Measurements from ENCODE around the gene TRIM2. TPM values are rescaled to one million over a fixed set of nuclear protein-coding genes. Genes with fewer than 3 reads are reported as not detected.
A peak's percentile ranks its signal among the peaks of the same experiment; 100 is the strongest.

Gene TRIM2
- total RNA-seq, 1 experiment from 2014 or later = 41.4 TPM

DNA sequence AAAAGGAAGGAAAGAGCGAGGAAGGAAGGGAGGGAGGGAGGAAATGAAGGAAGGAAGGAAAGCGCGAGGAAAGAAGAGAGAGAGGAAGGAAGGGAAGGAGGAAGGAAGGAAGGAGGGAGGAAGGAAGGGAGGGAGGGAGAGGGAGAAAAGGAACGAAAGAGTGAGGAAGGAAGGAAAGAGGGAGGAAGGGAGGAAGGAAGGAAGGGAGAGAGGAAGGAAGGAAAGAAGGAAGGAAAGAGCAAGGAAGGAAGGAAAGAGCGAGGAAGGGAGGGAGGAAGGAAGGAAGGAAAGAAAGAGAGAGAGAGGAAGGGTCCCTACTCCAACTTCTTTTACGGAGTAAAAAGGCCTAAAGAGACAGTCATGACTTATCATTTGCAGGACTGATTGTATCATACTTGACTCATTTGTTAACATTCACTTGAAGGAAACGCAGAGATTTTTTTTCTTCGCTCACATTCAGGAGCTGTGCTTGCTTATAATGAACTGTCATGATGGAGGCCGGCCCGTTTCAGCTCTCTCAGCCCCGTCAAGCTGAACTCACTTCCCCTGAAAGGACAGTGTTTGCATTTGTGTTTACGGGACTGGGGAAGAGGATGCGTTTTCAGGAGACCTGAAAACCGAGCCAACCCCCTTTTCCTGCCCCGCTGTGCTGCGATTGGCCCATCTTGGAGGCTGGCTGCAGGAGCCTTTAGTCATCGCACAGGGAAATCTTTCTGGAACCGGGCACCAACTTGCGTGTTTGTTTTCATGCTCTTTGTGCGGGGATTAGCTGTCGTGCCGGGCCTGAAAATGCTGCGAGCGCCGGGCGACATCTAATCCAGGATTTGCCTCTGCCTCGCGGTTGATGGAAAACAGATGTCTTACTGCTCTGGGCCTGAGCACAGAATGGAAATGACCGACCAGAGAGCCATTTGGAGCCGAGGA lies 17.8 kb downstream of the TRIM2 start:
- ChIA-PET CTCF (no interaction called here), RAD21 (ENCODE audit: low non-redundant PET in 1 of 2, low total read pairs in 2 of 2, uncharacterized antibody in 2 of 2, unreplicated experiment in 2 of 2) (no interaction called here), POLR2A (no interaction called here)
- no peaks in the 10 kb centered on the region; the same call in 1 of the 2 replicates for H3K79me2 ChIP-seq (ENCODE audit: insufficient read depth, low read length)
- no peaks in the 10 kb centered on the region for H3K36me3 ChIP-seq (ENCODE audit: control insufficient read depth in 1 of 2, insufficient read depth in 2 of 2, low read length in 2 of 2)
- H3K9me2 ChIP-seq (ENCODE audit: insufficient read depth) = no peaks in the 10 kb centered on the region
- no peaks in the 10 kb centered on the region for H3K27me3 ChIP-seq (ENCODE audit: insufficient read depth, low read length)
- TF ChIP-seq POLR2A (IDR thresholded peaks at IDR 0.05; ENCODE audit: borderline replicate concordance, extremely low read depth, insufficient read depth, insufficient read length) = no peak
- H3K9me3 ChIP-seq (ENCODE audit: control insufficient read depth in 1 of 2, insufficient read depth in 1 of 2, low read depth in 1 of 2, low read length in 2 of 2) = no peaks in the 10 kb centered on the region
- H3K4me2 ChIP-seq (ENCODE audit: low read length) = peak overlapping the region; percentile 85
- DNase-seq (ENCODE audit: low read depth, low spot score) = no peak
- BruUV-seq (replicated peaks) = no TSS peak
- peak; percentile 77 for ATAC-seq
- H3K9ac ChIP-seq (ENCODE audit: low read length) = peak overlapping the region; percentile 63
- peak overlapping the region; percentile 46 to 62 for H3K4me3 ChIP-seq (replicated peaks in 1 of 2; ENCODE audit: low read depth in 1 of 2, low read length in 2 of 2)
- intact Hi-C loops (cut with micrococcal nuclease) = no loop called here
- peaks cover 7 to 32% of the 10 kb centered on the region in 2 experiments; a peak in 3 of 4 replicates for H3K4me1 ChIP-seq (ENCODE audit: control insufficient read depth in 1 of 2, insufficient read depth in 2 of 2, low read length in 2 of 2)
- H4K20me1 ChIP-seq (ENCODE audit: insufficient read depth) = no peaks in the 10 kb centered on the region
- no peak overlapping the region for H2AFZ ChIP-seq (ENCODE audit: low read depth, low read length, poor library complexity, severe bottlenecking)
- peak overlapping the region; percentile 50 for H3K27ac ChIP-seq (ENCODE audit: low read depth, low read length)

DNA sequence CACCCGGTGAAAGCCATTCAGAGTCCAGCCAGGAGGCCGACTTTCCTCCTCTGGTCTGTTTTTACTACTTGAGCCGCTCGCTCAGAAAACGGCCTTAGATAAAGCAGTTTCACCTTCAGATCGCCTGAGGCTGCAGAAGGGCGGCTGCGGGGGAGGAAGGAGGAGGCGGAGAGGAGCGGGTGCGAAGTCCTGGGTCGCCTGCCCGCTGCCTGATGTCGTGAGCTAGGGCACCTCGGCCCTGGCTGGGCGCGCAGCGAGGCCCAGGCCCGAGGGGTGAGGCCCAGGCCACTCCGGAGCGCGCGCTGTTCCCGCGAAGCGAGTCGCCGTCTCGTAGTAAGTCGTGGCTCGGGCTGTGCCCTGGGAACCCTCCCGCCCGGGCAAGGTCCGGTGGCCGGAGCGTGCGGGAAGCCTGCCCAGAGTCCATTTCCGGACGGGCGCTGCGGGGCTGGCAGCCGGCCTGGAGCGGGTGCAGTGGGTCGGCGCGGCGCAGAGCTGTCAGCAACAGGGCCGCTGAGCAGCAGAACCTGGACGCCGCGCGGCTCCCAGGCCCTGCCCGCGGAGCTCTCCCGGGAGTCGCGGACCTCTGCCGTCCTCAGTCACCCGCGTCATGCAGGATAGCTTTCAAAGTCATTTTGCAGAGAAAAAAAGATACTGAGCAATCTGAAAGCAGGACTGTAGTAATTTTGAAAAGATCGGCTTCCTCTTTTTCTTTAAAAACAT lies 18.6 kb downstream of the TRIM2 start:
- BruUV-seq (replicated peaks) = no TSS peak
- peak overlapping the region; percentile 46 to 62 for H3K4me3 ChIP-seq (replicated peaks in 1 of 2; ENCODE audit: low read depth in 1 of 2, low read length in 2 of 2)
- H3K4me2 ChIP-seq (ENCODE audit: low read length) = peak overlapping the region; percentile 85

More for the DNA sequence above, 18.6 kb downstream of the TRIM2 start:
- H3K36me3 ChIP-seq (ENCODE audit: control insufficient read depth in 1 of 2, insufficient read depth in 2 of 2, low read length in 2 of 2) = no peaks in the 10 kb centered on the region
- ChIA-PET POLR2A (no interaction called here), CTCF (interaction anchor here (0.9 kb wide), 1 partner anchor 80 kb away, joined by 3 read pairs; no protein-coding TSS in a partner anchor), RAD21 (ENCODE audit: low non-redundant PET in 1 of 2, low total read pairs in 2 of 2, uncharacterized antibody in 2 of 2, unreplicated experiment in 2 of 2) (no interaction called here)
- intact Hi-C loops (cut with micrococcal nuclease) = no loop called here
- no peaks in the 10 kb centered on the region; the same call in 1 of the 2 replicates for H3K79me2 ChIP-seq (ENCODE audit: insufficient read depth, low read length)
- peaks cover 8 to 40% of the 10 kb centered on the region in 2 experiments; a peak in 3 of 4 replicates for H3K4me1 ChIP-seq (ENCODE audit: control insufficient read depth in 1 of 2, insufficient read depth in 2 of 2, low read length in 2 of 2)
- peak; percentile 57; the same call in 1 of the 2 replicates for TF ChIP-seq ZFX (IDR thresholded peaks at IDR 0.05)
- peak; percentile 58 for TF ChIP-seq EGR1 (IDR thresholded peaks at IDR 0.05; ENCODE audit: low read depth)
- no peak for TF ChIP-seq REST (IDR thresholded peaks at IDR 0.05; ENCODE audit: low read depth)
- TF ChIP-seq, protein P1, sequence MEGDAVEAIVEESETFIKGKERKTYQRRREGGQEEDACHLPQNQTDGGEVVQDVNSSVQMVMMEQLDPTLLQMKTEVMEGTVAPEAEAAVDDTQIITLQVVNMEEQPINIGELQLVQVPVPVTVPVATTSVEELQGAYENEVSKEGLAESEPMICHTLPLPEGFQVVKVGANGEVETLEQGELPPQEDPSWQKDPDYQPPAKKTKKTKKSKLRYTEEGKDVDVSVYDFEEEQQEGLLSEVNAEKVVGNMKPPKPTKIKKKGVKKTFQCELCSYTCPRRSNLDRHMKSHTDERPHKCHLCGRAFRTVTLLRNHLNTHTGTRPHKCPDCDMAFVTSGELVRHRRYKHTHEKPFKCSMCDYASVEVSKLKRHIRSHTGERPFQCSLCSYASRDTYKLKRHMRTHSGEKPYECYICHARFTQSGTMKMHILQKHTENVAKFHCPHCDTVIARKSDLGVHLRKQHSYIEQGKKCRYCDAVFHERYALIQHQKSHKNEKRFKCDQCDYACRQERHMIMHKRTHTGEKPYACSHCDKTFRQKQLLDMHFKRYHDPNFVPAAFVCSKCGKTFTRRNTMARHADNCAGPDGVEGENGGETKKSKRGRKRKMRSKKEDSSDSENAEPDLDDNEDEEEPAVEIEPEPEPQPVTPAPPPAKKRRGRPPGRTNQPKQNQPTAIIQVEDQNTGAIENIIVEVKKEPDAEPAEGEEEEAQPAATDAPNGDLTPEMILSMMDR (IDR thresholded peaks at IDR 0.05 in 2 of 3, conservative IDR thresholded peaks at IDR 0.05 in 1 of 3; ENCODE audit: borderline replicate concordance in 1 of 3, insufficient read depth in 1 of 3, low read depth in 2 of 3, low read length in 2 of 3) = no peak
- no peak for TF ChIP-seq YY1 (IDR thresholded peaks at IDR 0.05; ENCODE audit: extremely low read depth, insufficient replicate concordance, low read depth, low read length)
- no peak for TF ChIP-seq SRF (IDR thresholded peaks at IDR 0.05; ENCODE audit: low read depth)
- ATAC-seq = peak; percentile 69
- no peaks in the 10 kb centered on the region for H3K9me2 ChIP-seq (ENCODE audit: insufficient read depth)
- DNase-seq (ENCODE audit: low read depth, low spot score) = no peak
- H2AFZ ChIP-seq (ENCODE audit: low read depth, low read length, poor library complexity, severe bottlenecking) = no peak overlapping the region
- peak overlapping the region; percentile 63 for H3K9ac ChIP-seq (ENCODE audit: low read length)
- peak overlapping the region; percentile 50 for H3K27ac ChIP-seq (ENCODE audit: low read depth, low read length)
- H4K20me1 ChIP-seq (ENCODE audit: insufficient read depth) = no peaks in the 10 kb centered on the region
- no peaks in the 10 kb centered on the region for H3K9me3 ChIP-seq (ENCODE audit: control insufficient read depth in 1 of 2, insufficient read depth in 1 of 2, low read depth in 1 of 2, low read length in 2 of 2)
- H3K27me3 ChIP-seq (ENCODE audit: insufficient read depth, low read length) = no peaks in the 10 kb centered on the region

Measured in HCT116 (cell line).